HEK293T (cell line): ENCODE measurements around the gene SPDYE5.
"Not testable (repeated sequence)": the region's sequence is repeated elsewhere in the genome, so short reads cannot be mapped to it uniquely, and the experiment has no call there.

Experiments
- FOXK2 ChIP-seq: fragments of 450-650 bp; IDR thresholded peaks from 2 replicates; pipeline ENCODE4 v1.6.1; 2016; ENCODE audit warnings: mild to moderate bottlenecking
- SP1 ChIP-seq: fragments of 450-650 bp; IDR thresholded peaks from 2 replicates; pipeline ENCODE4 v1.6.1; 2017
- SUZ12 ChIP-seq: fragments of 450-650 bp; IDR thresholded peaks from 2 replicates; pipeline ENCODE4 v1.6.1; 2016; ENCODE audit warnings: mild to moderate bottlenecking

- not testable (repeated sequence) for TF ChIP-seq FOXK2, SP1, SUZ12
These were observed at the start of gene SPDYE5 for GRCh38 chr7:75492020-75492419.
